Activated CD4-positive, CD25-positive, alpha-beta regulatory T cell treated with anti-CD3 and anti-CD28 coated beads, Interleukin-2, amount 50 U/mL, for 72 hours (primary cell): ENCODE results near the gene CD300C.
"Not testable (repeated sequence)": the region's sequence is repeated elsewhere in the genome, so short reads cannot be mapped to it uniquely, and the experiment has no call there.

Source experiments
- DNase-seq: peaks from one replicate; pipeline ENCODE4 v3.0.0; 2021

Gene CD300C

DNA sequence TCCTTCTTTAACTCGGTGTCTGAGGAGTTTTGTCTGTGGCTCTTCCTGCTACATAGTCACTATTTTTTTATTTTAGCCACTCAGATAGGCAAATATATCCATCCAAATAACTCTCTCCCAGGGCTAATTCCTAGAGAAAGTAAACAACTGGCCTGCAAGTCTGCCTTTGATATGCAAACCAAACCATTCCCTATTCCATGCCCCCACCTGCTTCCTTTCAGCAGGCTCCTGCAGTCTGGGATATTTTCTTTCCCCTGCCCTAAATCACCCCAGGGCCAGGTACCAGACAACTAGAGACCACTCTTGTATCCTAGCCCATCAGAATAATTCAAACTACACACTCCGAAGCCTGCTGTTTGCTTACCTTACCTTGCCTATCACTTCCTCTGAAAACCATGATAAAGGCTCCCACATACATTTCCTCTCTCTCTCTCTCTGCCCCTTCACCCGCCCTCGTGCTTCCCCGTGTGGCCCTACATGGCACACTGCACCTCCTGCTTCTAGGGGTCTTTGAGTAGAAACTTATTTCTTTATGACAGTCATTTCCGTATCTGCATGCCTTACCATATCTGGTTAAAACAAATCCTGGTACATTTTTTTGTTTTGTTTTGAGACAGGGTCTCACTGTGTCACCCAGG, 13.1 kb upstream of the CD300C start:
- no peak for DNase-seq

DNA sequence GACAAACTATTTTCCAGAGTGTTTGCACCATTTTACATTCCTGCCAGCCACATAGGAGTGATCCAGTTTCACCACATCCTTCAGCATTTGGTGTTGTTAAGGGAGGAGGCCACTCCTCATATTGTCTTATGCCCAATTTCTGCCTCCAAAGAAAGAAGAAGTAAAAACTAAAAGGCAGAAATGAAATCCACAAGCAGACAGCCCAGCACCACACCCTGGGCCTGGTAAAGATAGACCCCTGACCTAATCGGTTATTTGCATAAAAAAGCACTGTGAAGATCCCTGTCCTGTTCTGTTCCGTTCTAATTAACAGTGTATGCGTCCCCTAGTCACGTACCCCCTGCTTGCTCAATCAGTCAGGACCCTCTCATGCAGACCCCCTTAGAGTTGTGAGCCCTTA, 12.5 kb upstream of the CD300C start:
- DNase-seq: not testable (repeated sequence)

DNA sequence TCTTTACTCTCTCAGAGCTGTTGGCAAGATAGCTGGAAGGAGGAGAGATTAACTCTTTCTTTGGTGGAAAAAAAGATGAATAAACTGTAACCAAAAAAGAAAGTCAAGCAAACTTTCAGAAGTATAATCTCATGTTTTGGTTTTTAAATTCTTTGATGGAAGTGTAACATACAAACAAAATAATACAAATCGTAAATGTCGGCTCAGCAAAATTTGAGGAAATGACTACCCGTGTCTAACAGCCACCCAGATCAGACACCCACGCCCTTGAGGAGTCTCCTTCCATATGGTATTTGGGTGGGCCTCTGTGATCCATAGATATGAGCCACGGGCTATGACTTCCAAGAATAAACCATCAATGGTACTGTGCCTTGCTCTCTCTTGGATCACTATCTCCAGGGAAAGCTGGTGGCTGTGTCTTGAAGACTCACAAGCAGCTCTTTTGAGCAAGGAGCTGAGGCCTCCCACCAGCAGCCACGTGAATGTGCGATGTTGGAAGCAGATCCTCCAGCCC, 9.6 kb upstream of the CD300C start:
- no peak for DNase-seq

DNA sequence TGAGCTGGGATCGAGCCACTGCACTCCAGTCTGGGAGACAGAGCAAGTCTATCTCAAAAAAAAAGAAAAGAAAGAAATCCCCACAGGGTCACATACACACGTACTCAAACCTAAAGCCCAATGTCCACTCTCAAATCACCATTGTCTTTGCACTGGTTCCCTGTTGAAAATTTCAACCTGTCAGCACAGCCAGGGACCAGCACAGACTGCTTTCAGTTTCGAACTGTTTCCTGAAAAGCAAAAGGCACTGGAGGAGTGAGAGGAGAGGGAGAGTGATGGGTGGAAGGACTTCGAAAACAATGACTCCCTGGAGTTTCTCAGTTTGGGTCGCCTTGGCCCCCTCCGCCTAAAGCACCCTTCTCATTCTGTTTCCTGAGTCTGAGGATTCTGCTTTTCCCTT, 9.0 kb upstream of the CD300C start:
- no peak for DNase-seq

DNA sequence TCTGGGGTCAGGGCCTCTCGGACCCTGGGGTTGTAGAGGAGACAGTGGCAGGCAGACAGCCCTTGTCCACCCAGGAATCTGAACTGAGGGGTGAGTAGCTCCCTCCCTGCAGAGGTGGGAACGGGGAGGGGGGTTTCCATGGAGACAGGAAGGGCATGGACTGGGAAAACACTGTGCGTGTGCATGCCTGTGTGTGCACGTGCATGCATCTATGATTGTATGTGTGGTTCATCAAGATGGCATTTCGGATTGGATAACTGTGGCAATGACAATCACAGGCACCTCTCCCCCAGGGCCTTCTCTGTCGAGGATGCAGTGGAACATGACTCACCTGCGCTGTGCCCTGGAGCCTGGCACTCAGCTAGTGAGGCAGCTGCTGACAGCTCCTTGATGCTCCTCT, 6.1 kb upstream of the CD300C start:
- no peak for DNase-seq

DNA sequence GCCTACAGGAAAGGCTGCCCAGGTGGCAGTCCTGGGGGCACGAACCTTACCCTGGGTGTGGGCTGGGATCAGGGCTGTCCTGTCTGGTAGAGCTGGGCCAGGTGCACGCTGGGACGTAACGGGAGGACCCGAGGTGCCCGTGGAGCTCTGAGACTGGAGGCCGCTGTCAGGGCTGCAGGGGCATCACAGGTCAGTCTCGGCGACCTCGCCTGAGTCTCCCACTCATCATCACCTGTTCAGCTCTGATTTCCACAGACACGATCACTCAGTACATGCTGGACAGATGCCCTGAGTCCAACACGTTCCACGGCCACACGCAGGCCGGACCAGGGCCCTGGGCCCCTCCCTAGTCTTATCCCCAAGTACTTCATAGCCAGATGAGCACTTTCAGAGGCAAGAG, 4.7 kb upstream of the CD300C start:
- no peak for DNase-seq

DNA sequence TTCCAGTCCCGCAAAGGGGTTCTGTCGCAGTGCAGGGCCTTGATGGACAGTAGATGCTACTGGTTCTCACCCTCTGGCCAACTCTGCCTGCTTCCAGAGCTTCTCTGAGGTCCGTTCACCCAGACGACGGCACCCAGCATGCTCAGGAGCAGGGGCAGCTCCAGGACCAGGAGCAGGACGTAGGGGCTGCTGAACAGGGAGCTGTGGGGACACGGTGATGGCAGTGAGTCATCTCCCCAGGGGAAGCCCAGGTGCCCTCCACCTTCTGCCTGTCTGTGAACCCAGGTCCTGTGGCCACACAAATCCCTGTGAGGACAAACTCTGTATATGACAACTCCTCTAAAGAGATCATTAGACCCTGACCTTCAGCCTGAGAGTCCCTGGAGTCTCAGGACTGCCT, 3.4 kb upstream of the CD300C start:
- DNase-seq: no peak

DNA sequence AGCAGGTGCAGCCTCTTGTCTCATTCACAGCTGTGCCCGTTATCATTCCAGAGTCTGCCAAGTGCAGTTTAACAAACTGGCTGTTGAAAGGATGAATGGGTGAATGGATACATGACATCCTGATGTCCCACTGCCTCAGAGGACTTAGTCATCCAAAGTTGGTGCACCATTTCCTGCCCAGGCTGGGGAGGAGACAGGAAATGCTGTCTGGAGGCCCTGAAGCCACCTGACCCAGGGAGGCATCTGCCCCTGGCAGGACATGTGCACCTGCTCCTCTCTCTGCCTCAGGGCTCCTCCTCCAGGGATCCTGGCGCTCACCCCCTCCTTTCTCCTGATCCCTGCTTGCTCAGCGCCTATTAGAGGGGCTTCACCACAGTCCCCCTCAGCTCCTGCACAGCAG, 1.8 kb upstream of the CD300C start:
- no peak for DNase-seq

DNA sequence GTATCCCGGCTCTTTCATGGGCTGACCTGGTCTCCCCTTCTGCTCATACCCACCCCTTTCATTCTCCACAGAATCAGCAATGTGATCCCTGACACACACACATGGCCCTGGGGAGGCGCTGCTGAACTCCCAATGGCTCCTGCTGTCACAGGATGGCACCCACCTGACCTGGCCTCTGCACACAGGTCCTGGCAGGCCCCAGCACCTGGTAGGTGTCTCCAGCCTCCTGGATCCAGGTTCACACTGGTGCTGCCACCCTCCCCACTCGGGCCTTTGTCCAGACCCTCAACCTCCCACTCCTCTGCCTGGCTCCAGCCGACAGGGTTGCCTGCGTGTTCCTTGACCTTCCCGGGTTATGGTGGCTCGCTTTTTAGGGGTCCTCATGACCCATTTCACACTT, 1.3 kb upstream of the CD300C start:
- no peak for DNase-seq

DNA sequence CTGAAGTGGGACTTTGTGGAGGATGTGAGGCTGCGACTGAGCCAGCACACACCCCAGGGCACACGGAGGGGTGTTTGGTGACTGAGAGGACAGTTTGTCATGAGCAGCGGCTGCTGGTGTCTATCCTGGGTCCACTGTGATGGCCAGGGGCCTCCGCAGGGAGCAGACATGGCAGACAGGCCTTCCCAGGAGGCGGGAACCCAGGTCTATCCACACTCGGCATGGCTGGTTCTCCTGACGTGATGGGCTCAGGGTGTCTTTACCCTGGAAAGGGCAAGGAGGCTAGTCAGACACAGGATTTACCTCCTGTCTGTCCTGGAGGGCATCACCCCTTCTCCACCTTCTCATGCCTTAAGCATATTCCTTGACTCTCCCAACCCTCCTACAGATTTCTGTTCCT, 671 bp upstream of the CD300C start:
- DNase-seq: no peak

DNA sequence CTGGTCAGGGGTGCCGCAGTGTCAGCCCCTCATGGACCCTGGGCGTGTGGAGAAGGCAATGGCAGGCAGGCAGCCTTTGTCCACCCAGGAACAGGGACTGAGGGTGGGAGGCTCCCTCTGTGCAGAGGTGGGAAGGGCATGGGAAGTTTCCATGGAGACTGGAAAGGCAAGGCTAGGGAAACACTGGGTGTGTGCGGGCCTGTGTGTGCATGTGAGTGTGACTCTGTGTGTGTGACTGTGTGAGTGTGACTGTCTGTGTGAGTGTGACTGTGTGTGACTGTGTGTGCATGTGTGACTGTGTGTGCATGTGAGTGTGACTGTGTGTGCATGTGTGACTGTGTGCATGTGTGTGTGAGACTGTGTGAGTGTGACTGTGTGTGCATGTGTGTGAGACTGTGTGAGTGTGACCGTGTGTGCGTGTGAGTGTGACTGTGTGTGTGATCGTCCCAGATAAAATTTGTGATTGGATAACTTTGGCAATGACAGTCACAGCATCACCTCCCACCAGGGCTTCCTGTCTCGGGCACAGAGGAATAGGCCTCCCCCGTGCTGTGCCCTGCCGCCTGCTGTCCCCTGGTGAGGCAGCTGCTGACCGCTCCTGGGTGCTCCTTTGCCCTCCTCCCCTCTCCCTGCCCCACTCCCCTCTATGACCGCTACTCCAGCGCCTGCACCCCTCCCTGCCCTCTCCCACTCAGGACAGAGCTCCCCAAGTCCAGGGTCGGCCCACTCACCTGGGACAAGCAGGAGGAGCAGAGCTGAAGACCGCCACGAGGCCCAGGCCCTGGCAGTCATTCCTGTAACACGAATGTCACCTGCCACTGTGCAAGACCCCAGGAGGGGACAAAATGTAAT, 698 bp downstream of the CD300C start:
- no peak for DNase-seq

DNA sequence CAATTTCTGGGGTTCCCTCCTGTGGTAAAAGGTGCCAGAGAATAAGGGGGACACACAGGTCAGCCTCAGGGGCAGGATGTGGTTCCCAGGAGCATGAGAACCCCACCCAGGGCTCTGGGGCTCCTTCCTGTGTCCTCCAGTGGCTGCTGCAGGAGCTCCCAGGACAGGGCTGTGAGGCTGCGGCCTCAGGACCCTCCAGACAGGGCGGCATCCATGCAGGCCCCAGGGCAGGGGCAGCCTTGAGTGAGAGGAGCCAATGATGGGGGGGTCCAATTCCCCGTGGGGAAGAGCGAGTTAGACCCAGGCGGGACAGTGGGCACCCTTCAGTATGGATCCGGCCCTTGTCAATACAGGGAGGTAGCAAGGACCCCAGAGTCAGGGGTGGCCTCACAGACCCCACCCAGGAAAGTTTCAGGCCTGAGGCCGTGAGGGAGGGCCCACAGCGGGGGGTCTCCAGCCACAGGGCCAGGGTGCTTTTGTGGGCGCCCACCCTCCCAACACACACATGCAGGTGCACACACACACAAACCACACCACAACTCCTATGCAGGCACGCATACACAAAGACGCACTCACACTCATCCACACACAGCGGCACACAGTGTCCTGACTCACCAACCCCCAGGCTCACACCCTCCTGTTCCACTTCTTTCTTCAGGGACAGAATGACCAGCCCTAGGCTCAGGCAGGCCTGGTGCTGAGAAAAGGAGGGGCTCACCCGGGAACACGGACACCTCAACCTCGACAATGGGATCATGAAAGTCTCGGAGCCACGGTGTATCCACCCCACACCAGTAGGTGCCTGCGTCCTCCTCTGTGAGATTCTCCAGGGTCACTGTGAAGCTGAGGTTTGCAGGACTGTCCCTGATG, 1.8 kb downstream of the CD300C start:
- DNase-seq: no peak

DNA sequence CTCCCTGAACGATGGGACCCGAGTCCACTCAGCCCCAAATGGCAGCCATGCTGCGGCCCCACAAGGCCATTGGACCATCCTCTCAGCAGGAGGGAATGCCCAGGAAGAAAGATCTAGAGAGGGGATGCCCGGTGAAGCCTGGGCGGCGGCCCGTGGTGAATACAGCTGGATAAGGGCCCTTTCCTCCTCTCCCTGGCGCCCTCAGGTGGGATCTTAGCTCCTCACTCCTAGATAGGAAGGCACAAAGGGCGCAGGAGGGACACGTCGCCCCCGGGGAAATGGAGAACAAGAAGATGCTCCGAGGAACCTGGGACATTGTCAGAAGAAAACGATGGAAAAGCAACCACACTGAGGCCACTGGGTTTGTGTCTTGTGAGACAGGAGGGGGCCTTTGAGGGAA, 2.5 kb downstream of the CD300C start:
- DNase-seq: no peak

DNA sequence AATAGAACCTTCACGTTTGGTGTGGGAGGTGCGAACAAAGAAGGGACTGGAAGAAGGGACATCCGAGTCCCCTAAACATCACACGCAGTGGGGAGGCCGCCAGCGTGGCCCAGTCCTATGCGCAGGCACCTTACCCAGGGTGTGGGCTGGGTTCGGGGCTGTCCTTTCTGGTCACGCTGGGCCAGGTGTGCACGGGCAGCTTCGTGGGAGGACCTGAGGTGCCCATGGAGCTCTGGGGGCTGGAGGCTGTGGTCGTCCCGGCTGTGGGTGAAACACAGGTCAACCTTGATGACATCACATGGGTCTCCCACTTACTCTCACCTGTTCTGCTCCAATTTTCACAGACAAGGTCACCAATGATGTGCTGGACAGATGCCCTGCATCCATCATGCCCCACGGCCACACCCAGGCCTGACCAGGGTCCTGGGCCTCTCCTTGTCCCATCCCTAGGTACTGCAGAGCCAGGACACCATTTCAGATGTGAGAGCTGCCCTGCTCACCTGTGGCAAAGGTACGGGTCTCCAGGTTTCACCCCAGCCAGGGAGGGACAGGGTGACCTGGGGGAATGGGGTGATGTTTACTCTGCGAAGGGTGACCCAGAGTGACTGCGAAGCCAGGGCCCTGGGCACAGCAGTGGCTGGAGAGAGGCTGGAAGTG, 3.1 kb downstream of the CD300C start:
- no peak for DNase-seq

DNA sequence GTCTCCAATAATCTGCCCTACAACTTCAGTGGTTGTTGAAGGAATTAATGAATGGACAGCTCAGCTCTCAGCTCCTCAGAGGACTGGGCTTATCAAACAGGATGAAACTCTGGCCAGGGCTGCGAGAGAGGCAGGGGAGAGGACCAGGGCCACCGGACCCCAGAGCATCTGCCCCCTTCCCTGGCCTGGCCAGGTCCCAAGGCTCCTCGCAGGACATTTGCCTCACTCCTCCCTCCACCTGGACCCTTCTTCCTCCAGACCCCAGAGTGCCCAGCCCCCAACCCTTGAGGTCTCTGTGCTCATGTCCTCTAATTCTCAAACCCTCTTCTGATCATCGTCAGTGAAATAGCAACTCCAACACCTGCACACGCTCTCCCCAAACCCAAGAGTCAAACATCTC, 3.7 kb downstream of the CD300C start:
- DNase-seq: no peak

DNA sequence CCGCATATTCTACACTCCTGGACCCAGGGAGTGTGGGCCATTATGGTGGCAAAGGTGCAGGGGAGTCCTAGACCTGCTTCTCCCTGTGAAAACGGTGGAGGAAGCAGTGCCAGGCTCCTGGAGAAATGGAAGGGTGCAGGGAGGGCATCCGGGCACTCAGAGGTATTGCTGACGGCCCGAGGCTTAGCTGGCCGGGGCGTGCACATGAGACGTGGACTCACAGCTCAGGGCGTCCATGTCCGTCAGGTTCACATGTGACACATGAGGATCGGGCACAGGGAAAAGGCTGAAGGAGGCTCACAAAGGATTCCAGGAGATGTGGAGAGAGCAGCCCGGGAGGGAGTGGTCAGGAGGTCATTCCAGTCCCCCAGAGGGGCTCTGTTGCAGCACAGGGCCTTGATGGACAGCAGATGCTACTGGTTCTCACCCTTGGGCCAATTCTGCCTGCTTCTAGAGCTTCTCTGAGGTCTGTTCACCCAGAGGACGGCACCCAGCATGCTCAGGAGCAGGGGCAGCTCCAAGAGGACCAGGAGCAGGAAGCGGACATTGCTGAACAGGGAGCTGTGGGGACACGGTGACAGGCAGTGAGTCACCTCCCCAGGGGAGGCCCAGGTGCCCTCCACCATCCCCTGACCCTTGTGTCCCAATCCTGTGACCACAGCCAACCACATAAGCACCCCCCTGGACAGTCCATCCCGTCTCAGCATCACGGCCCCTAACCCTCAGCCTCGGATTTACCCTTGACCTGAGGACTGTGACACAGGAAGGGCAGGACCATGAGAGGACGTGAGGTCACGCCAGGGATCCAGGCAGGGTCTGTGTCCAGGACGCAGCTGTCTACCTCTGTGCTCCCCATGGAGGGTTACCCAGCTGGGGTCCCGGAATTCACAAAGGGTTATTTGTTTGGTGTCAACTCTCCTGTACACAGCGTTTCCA, 4.5 kb downstream of the CD300C start:
- no peak for DNase-seq

DNA sequence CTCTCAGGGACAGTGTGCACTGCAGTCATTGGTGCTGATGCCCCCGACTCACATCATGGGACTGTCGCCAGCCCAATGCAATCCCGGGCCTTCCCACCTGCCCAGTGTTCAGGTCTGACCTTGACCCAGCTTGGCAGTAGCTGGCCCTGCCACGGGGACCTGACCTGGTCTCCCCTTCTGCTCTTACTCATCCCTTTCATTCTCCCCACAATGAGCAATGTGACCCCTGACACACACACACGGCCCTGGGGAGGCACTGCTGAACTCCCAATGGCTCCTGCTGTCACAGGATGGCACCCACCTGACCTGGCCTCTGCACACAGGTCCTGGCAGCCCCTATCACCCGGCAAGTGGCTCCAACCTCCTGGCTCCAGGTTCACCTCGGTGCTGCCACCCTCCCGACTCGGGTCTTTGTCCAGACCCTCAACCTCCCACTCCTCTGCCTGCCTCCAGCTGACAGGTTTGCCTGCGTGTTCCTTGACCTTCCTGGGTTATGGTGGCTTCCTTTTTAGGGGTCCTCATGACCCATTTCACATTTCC, 6.6 kb downstream of the CD300C start:
- DNase-seq: no peak

DNA sequence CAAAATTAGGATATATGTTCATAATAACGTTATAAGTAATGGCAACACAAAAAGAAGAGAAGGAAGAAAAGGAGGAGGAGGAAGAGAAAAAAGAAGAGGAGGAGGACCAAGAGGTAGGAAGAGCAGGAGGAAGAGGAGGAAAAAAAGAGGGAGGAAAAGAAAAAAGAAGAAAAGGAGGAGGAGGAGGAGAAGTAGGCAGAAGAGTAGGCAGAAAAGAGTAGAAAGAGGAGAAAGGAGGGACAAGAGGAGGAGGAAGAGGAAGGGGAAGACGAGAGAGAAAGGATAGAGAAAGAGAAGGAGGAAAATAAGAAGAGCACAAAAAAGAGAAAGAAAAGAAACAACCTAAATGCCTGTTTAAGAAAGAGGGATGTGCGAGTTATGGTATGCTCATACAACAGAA, 9.0 kb downstream of the CD300C start:
- DNase-seq: no peak

DNA sequence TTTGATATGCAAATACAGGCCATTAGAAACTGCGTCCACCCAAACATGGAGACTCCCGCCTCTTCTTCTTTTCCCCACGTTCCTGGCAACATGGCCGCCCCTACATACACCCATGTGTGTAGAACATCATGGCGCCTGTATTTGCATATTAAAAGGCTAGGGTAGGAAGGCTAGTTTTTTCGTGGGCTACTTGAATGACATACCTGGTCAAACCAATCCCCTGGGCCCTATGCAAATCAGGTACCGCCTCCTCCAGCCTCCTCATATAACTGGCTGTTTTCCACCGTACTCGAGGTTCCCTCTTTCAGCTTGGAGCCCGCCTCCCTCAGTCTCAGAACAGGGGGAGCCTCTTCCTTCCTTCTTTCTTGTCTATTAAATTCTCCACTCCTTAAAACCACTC, 13.8 kb downstream of the CD300C start:
- DNase-seq: peak; percentile 25

DNA sequence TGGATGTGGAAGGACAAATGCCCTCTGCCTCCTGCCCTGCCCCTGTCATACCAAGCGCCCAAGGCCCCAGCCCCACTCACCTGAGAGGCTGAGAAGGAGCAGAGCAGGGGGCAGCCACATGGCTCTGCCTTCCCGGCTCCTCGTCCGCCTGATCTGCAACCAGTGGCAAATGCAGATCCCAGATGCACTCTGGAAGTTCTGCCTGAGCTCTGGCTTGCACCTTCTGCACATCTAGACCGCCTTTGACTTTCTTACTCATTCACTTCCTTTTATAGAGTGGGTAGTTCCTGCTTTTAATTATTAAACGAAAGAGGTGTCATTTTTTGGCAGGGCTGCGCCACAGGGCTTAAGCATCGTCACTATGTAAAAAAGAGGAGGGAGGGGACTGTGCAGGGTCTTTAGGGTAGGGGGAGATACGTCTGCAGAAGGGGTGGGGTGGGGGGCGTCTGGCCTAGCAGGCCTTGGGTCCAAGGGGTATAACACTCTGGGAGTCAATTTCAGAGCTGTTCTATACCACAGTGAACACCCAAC, 14.6 kb downstream of the CD300C start, which contains the start of gene CD300LB:
TSS of gene CD300LB (minus strand) at position 245 of the 531 bp plus-strand sequence. CDS start at position 120, 125 bp downstream.
- no peak for DNase-seq

DNA sequence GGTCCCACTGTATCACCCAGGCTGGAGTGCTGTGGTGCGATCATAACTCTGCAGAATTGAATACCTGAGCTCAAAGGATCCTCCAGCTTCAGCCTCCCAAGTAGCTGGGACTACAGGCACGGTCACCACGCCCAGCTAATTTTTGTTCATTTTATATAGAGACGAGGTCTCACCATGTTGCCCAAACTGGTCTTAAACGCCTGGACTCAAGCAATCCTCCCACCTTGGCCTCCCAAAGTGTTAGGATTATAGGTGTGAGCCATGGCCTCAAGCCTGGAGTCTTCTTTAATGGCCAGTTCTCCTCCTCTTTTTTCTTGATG, 15.1 kb downstream of the CD300C start:
- DNase-seq: no peak
